Glutamatergic neuron (in vitro differentiated cells): Measurements from ENCODE around the gene STAC. TPM values are rescaled to one million over a fixed set of nuclear protein-coding genes. Genes with fewer than 3 reads are reported as not detected.

Experiments used
- DNase-seq: peaks from one replicate; pipeline ENCODE4 v3.0.0; 2022
- H3K27ac Mint-ChIP-seq: one replicate; pipeline ENCODE4 v1.8.0; 2020; ENCODE audit warnings: mild to moderate bottlenecking, mixed read lengths, inconsistent platforms; ENCODE audit not compliant: unreplicated experiment
- H3K27me3 Mint-ChIP-seq: one replicate; pipeline ENCODE4 v1.8.0; 2020; ENCODE audit warnings: mild to moderate bottlenecking, moderate library complexity, mixed read lengths, inconsistent platforms; ENCODE audit not compliant: unreplicated experiment
- H3K36me3 Mint-ChIP-seq: one replicate; pipeline ENCODE4 v1.8.0; 2020; ENCODE audit warnings: mild to moderate bottlenecking, mixed read lengths, inconsistent platforms; ENCODE audit not compliant: unreplicated experiment
- H3K4me1 Mint-ChIP-seq: one replicate; pipeline ENCODE4 v1.8.0; 2020; ENCODE audit warnings: mild to moderate bottlenecking, low read depth, mixed read lengths, inconsistent platforms; ENCODE audit not compliant: unreplicated experiment
- H3K4me3 Mint-ChIP-seq: one replicate; pipeline ENCODE4 v1.8.0; 2020; ENCODE audit warnings: mild to moderate bottlenecking, mixed read lengths, inconsistent platforms; ENCODE audit not compliant: unreplicated experiment
- H3K9me3 Mint-ChIP-seq: one replicate; pipeline ENCODE4 v1.8.0; 2020; ENCODE audit warnings: mild to moderate bottlenecking, moderate library complexity, mixed read lengths, inconsistent platforms; ENCODE audit not compliant: unreplicated experiment
- total RNA-seq: library from RNA; stranded (reverse); fragmentation: NEBNext Ultra II Directional; extraction: Animal tissue kit (Norgen Biotek cat#: 25700); gene quantifications from one replicate; pipeline ENCODE4 v1.2.1, GENCODE V29; 2021; ENCODE audit not compliant: unreplicated experiment
- TF ChIP-seq, protein P1 (sequence below): fragments of 200-600 bp; sonication (generic); IDR thresholded peaks from one replicate; pipeline ENCODE4 v1.5.0; 2021; ENCODE audit not compliant: partially characterized antibody, unreplicated experiment

The STAC gene
- total RNA-seq, 1 donor from 2014 or later = 1.2 TPM

DNA sequence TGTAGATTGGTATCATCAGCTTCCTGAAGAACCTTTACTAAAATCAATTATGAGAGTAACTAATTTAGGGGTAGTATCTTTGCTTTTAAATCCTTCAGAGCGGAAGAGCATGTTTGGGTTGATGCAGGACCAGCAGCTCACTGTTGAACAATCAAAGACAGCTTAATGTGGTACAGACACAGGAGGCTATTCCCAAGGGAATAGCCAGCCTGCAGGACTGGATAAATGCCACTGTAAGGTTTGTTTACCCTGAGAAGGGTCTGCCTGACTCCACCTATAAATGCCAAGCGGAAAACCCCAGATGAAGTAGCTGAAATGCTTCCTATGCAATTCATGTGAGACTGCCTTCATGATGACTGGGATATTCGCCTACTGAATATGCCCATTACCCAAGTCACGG lies 16.0 kb upstream of the STAC start:
- TF ChIP-seq, protein P1, sequence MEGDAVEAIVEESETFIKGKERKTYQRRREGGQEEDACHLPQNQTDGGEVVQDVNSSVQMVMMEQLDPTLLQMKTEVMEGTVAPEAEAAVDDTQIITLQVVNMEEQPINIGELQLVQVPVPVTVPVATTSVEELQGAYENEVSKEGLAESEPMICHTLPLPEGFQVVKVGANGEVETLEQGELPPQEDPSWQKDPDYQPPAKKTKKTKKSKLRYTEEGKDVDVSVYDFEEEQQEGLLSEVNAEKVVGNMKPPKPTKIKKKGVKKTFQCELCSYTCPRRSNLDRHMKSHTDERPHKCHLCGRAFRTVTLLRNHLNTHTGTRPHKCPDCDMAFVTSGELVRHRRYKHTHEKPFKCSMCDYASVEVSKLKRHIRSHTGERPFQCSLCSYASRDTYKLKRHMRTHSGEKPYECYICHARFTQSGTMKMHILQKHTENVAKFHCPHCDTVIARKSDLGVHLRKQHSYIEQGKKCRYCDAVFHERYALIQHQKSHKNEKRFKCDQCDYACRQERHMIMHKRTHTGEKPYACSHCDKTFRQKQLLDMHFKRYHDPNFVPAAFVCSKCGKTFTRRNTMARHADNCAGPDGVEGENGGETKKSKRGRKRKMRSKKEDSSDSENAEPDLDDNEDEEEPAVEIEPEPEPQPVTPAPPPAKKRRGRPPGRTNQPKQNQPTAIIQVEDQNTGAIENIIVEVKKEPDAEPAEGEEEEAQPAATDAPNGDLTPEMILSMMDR = no peak
- no peak for DNase-seq
- no peak overlapping the region for H3K4me3 Mint-ChIP-seq
- peaks cover 1% of the 10 kb centered on the region for H3K9me3 Mint-ChIP-seq
- no peaks in the 10 kb centered on the region for H3K27me3 Mint-ChIP-seq
- H3K4me1 Mint-ChIP-seq = peaks cover 2% of the 10 kb centered on the region
- H3K27ac Mint-ChIP-seq = no peak overlapping the region
- no peaks in the 10 kb centered on the region for H3K36me3 Mint-ChIP-seq

DNA sequence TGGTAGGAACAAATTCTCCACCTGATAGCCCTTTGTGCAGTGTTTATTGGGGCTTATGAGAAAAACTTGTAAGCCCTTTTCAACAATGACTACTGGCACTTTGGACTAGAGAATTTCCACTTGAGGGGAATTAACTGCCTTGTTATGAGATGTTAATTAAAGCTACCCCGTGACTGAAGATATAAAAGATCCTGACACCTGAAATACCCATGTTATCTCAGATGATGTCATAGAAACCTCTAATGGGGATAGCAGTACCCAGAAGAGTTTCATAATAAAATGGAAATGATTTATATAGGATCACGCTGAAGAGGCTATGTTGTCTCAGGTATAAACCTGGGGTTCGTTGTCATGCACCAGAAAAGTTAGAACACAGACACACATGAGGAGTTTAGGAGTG lies 14.5 kb upstream of the STAC start:
- Mint-ChIP-seq H3K27me3 (no peaks in the 10 kb centered on the region), H3K4me3 (no peak overlapping the region), H3K36me3 (no peaks in the 10 kb centered on the region), H3K9me3 (peaks cover 1% of the 10 kb centered on the region), H3K4me1 (peaks cover 2% of the 10 kb centered on the region), H3K27ac (no peak overlapping the region)
- TF ChIP-seq, protein P1 = no peak
- no peak for DNase-seq

DNA sequence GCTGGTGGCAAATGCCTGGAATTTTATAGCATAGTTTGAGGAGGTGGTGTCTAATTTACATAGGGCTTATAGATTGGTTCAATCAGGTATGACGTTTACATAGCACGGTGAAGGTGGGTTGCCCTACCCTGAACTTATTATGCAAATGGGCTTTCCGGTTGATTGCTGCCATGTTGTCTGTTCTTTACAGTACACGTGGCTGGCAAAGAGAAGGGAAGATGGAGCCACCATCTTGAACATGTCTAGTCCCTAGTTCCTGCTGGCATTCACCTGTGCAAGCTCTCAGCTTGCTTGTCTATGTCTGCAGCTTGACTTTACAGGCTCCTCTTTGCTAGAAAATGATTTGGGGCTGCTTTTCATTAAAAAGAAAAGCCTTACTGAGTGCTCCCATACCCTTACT lies 14.0 kb upstream of the STAC start:
- peaks cover 1% of the 10 kb centered on the region for H3K9me3 Mint-ChIP-seq
- no peak for DNase-seq

DNA sequence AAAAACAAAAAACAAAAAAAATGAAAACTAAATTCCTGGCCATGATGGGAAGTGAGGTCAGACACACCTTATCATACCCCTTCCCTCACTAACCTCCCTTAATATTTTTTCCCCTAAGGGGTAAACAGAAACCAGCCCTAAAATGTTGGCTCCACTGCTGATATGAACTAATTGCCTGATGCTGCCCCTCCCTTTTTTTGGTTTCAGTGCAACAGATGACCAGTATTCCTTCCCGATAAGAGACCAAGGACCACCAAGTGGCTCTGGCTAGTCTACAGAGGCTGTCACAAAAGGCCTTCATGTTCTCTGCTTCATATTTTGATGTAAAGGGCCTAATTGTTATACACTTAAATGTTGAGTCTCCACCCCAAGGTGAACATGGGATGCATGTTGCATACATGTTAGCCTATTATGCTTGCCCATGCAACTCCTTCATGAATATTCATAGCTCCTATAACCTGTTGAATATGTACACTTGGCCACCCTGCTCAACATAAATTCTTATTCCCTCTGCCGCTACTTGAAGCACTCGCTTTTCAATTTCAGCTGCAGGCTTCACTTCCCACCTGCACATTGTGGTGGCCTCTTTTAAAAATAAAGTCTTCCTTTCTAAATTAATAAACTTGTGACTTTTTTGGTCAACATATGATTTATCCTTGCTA lies 12.3 kb upstream of the STAC start:
- H3K9me3 Mint-ChIP-seq = peaks cover 1% of the 10 kb centered on the region
- peaks cover 2% of the 10 kb centered on the region for H3K4me1 Mint-ChIP-seq
- H3K4me3 Mint-ChIP-seq = no peak overlapping the region
- no peaks in the 10 kb centered on the region for H3K36me3 Mint-ChIP-seq
- H3K27me3 Mint-ChIP-seq = no peaks in the 10 kb centered on the region
- no peak overlapping the region for H3K27ac Mint-ChIP-seq
- TF ChIP-seq, protein P1 = no peak
- DNase-seq = no peak

More for the DNA sequence above, 14.0 kb upstream of the STAC start:
- H3K27me3 Mint-ChIP-seq = no peaks in the 10 kb centered on the region
- H3K36me3 Mint-ChIP-seq = no peaks in the 10 kb centered on the region
- no peak overlapping the region for H3K4me3 Mint-ChIP-seq
- TF ChIP-seq, protein P1 = no peak
- peaks cover 2% of the 10 kb centered on the region for H3K4me1 Mint-ChIP-seq
- H3K27ac Mint-ChIP-seq = no peak overlapping the region

DNA sequence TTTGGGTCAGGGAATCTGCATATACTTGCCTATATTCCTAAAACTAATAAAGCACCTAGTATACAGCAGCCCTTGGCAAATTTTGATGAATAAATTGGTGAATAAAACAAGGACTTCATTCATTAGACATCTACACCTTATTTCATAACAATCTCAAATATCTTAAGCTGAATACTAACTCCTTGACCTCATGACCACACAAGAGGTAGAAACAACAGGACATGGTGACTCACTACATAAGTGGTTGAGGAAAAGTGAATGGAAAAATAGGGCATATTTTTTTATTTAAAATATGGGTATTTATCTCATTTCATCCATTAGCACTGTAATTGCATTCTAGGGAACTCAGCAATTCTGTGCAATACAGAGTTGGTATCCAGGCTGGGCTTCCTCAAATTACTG lies 7.8 kb upstream of the STAC start:
- H3K27me3 Mint-ChIP-seq = peaks cover 2% of the 10 kb centered on the region
- H3K9me3 Mint-ChIP-seq = peaks cover 3% of the 10 kb centered on the region
- TF ChIP-seq, protein P1 = no peak
- H3K4me1 Mint-ChIP-seq = peaks cover 2% of the 10 kb centered on the region
- DNase-seq = no peak
- H3K4me3 Mint-ChIP-seq = no peak overlapping the region
- no peaks in the 10 kb centered on the region for H3K36me3 Mint-ChIP-seq
- H3K27ac Mint-ChIP-seq = no peak overlapping the region
